Measurements from ENCODE around the gene MIER2.

Gene MIER2

GRCh38 chr19:313988-314815 lies 30.4 kb downstream of the MIER2 start:
- DNase-seq (no peak), ATAC-seq (no peak)
- Mint-ChIP-seq H3K27me3 (no peaks in the 10 kb centered on the region), H3K4me1 (no peaks in the 10 kb centered on the region), H3K9me3 (no peaks in the 10 kb centered on the region), H3K4me3 (no peak overlapping the region), H3K27ac (no peak overlapping the region)

GRCh38 chr19:313169-313987 lies 31.2 kb downstream of the MIER2 start:
- no peaks in the 10 kb centered on the region for H3K4me1 Mint-ChIP-seq
- DNase-seq (no peak), ATAC-seq (no peak)
- H3K27ac Mint-ChIP-seq, result no peak overlapping the region
- no peaks in the 10 kb centered on the region for H3K27me3 Mint-ChIP-seq
- no peaks in the 10 kb centered on the region for H3K9me3 Mint-ChIP-seq
- H3K4me3 Mint-ChIP-seq, result no peak overlapping the region

- H3K9me3 Mint-ChIP-seq, result no peaks in the 10 kb centered on the region
- H3K27ac Mint-ChIP-seq, result no peak overlapping the region
- no peaks in the 10 kb centered on the region for H3K4me1 Mint-ChIP-seq
- H3K4me3 Mint-ChIP-seq, result no peak overlapping the region
- no peak for DNase-seq
- ATAC-seq, result no peak
- no peaks in the 10 kb centered on the region for H3K27me3 Mint-ChIP-seq
Measured at GRCh38 chr19:311813-312261, 32.8 kb downstream of the MIER2 start.

GRCh38 chr19:310781-311496 lies 33.7 kb downstream of the MIER2 start:
- no peaks in the 10 kb centered on the region for H3K4me1 Mint-ChIP-seq
- H3K4me3 Mint-ChIP-seq, result no peak overlapping the region
- no peaks in the 10 kb centered on the region for H3K9me3 Mint-ChIP-seq
- no peak overlapping the region for H3K27ac Mint-ChIP-seq
- ATAC-seq (no peak), DNase-seq (no peak)
- H3K27me3 Mint-ChIP-seq, result no peaks in the 10 kb centered on the region

- no peak for ATAC-seq
- no peaks in the 10 kb centered on the region for H3K27me3 Mint-ChIP-seq
- no peaks in the 10 kb centered on the region for H3K4me1 Mint-ChIP-seq
- H3K9me3 Mint-ChIP-seq, result no peaks in the 10 kb centered on the region
- DNase-seq, result no peak
- H3K4me3 Mint-ChIP-seq, result no peak overlapping the region
- H3K27ac Mint-ChIP-seq, result no peak overlapping the region
Measured at GRCh38 chr19:310141-310651, 34.4 kb downstream of the MIER2 start.

GRCh38 chr19:309206-309565 lies 35.4 kb downstream of the MIER2 start:
- DNase-seq, result no peak
- Mint-ChIP-seq H3K9me3 (no peaks in the 10 kb centered on the region), H3K27me3 (no peaks in the 10 kb centered on the region), H3K4me1 (no peaks in the 10 kb centered on the region), H3K4me3 (no peak overlapping the region), H3K27ac (no peak overlapping the region)
- ATAC-seq, result no peak

GRCh38 chr19:308471-309205 lies 36.0 kb downstream of the MIER2 start:
- H3K27me3 Mint-ChIP-seq, result no peaks in the 10 kb centered on the region
- ATAC-seq, result peak; percentile 39
- no peak overlapping the region for H3K4me3 Mint-ChIP-seq
- no peaks in the 10 kb centered on the region for H3K9me3 Mint-ChIP-seq
- H3K27ac Mint-ChIP-seq, result no peak overlapping the region
- H3K4me1 Mint-ChIP-seq, result no peaks in the 10 kb centered on the region
- no peak for DNase-seq

- DNase-seq (no peak), ATAC-seq (no peak)
- no peaks in the 10 kb centered on the region for H3K4me1 Mint-ChIP-seq
- no peak overlapping the region for H3K4me3 Mint-ChIP-seq
- H3K9me3 Mint-ChIP-seq, result no peaks in the 10 kb centered on the region
- no peaks in the 10 kb centered on the region for H3K27me3 Mint-ChIP-seq
- no peak overlapping the region for H3K27ac Mint-ChIP-seq
Measured at GRCh38 chr19:307793-308420, 36.7 kb downstream of the MIER2 start.

- Mint-ChIP-seq H3K27ac (no peak overlapping the region), H3K4me3 (no peak overlapping the region), H3K27me3 (no peaks in the 10 kb centered on the region), H3K4me1 (no peaks in the 10 kb centered on the region), H3K9me3 (no peaks in the 10 kb centered on the region)
- DNase-seq, result no peak
- no peak for ATAC-seq
Measured at GRCh38 chr19:307111-307531, 37.5 kb downstream of the MIER2 start.

GRCh38 chr19:306151-306900 lies 38.3 kb downstream of the MIER2 start:
- ATAC-seq, result peak; percentile 63
- H3K4me3 Mint-ChIP-seq, result no peak overlapping the region

GRCh38 chr19:305240-306150 lies 39.1 kb downstream of the MIER2 start:
- ATAC-seq (no peak), DNase-seq (no peak)
- Mint-ChIP-seq H3K27ac (no peak overlapping the region), H3K27me3 (no peaks in the 10 kb centered on the region), H3K4me1 (no peaks in the 10 kb centered on the region), H3K4me3 (no peak overlapping the region), H3K9me3 (no peaks in the 10 kb centered on the region)

More at GRCh38 chr19:306151-306900, 38.3 kb downstream of the MIER2 start:
- H3K27me3 Mint-ChIP-seq, result no peaks in the 10 kb centered on the region
- no peak for DNase-seq
- no peaks in the 10 kb centered on the region for H3K9me3 Mint-ChIP-seq
- H3K4me1 Mint-ChIP-seq, result no peaks in the 10 kb centered on the region
- no peak overlapping the region for H3K27ac Mint-ChIP-seq

- H3K9me3 Mint-ChIP-seq, result no peaks in the 10 kb centered on the region
- H3K4me1 Mint-ChIP-seq, result peaks cover 18% of the 10 kb centered on the region
- no peak overlapping the region for H3K4me3 Mint-ChIP-seq
- no peak for ATAC-seq
- no peak for DNase-seq
- H3K27me3 Mint-ChIP-seq, result peaks cover 41% of the 10 kb centered on the region
- H3K27ac Mint-ChIP-seq, result no peak overlapping the region
Measured at GRCh38 chr19:296476-297225, 47.9 kb downstream of the MIER2 start.

Measured in stimulated activated naive CD8-positive, alpha-beta T cell treated with anti-CD3 and anti-CD28 coated beads, Interleukin-15, amount 100 ng/mL, for 72 hours (primary cell).